Neutrophil (primary cell): ENCODE data around the gene PATZ1.
A peak's percentile ranks its signal among the peaks of the same experiment; 100 is the strongest.
"Not testable (repeated sequence)": the region's sequence is repeated elsewhere in the genome, so short reads cannot be mapped to it uniquely, and the experiment has no call there.

Experiments used
- H3K27ac ChIP-seq: fragments of 200-600 bp; sonication (generic); 2 replicates; pipeline ENCODE4 v1.5.1; 2016; ENCODE audit warnings: mild to moderate bottlenecking, moderate library complexity
- H3K27me3 ChIP-seq: fragments of 200-600 bp; sonication (generic); 2 replicates; pipeline ENCODE4 v1.6.0; 2016; ENCODE audit warnings: mild to moderate bottlenecking
- H3K36me3 ChIP-seq: fragments of 200-600 bp; sonication (generic); 2 replicates; pipeline ENCODE4 v1.5.1; 2017
- H3K4me1 ChIP-seq, 2 experiments: fragments of 200-600 bp in 1 of 2; sonication (generic) in 1 of 2; 1 replicate in 1 of 2; 2 replicates in 1 of 2; pipeline versions ENCODE4 v1.5.1 to v1.6.1; 2013 to 2016; ENCODE audit warnings: low read depth in 1 of 2, low read length in 1 of 2, mild to moderate bottlenecking in 1 of 2, moderate library complexity in 1 of 2; ENCODE audit not compliant: control insufficient read depth in 1 of 2, insufficient read depth in 1 of 2
- H3K4me3 ChIP-seq, 2 experiments: fragments of 200-600 bp in 1 of 2; sonication (generic) in 1 of 2; 1 replicate in 1 of 2; 2 replicates in 1 of 2; pipeline ENCODE4 v1.5.1; 2013 to 2016; ENCODE audit warnings: low read depth in 1 of 2, low read length in 1 of 2, mild to moderate bottlenecking in 1 of 2, moderate library complexity in 1 of 2
- H3K9me3 ChIP-seq: fragments of 200-600 bp; sonication (generic); 2 replicates; pipeline ENCODE4 v1.5.1; 2016
- TF ChIP-seq, protein P1 (sequence below): fragments of 200-600 bp; sonication (generic); IDR thresholded peaks from 2 replicates; pipeline ENCODE4 v1.5.1; 2016; ENCODE audit warnings: antibody characterized with exemption

PATZ1 gene

DNA sequence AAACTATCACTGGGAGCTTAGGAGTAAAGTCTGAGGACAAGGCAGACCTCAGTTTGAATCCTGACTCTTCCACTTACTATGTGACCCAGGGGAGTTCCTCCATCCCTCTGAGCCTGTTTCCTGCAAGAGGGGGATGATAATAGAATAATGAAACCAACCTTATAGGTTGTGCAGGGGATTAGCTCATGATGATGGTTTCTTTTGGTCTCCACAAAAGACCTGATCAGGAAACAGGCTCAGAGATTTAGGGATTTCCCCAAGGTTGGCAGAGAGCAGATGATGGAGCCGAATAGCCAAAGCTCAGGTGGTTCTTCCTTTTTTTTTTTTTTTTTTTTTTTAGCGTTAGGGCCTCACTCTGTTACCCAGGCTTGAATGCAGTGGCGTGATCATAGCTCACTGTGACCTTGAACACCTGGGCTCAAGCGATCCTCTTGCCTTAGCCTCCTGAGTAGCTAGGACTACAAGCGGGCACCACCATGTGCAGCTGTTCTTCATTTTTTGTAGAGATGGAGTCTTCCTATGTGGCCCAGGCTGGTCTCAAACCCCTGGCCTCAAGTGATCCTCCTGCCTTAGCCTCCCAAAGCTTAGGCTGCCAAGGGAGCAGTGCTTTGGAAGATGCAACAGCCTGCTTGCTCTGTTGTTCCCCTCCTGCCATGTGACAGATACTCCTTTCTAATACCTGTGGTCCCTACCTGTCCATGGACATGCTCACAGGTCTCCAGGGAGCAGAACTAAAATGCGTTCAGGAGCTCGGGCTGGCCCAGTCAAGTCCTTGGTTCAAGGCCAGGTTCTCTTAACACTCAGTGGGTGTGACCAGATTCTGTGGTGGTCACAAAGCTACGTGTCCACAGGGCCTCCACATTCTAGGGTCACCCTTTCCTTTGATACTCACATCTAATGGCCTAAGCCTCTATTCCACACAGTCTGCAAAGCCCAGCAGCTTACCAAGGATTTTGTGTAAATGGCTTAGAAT lies 22.3 kb downstream of the PATZ1 start:
- TF ChIP-seq, protein P1, sequence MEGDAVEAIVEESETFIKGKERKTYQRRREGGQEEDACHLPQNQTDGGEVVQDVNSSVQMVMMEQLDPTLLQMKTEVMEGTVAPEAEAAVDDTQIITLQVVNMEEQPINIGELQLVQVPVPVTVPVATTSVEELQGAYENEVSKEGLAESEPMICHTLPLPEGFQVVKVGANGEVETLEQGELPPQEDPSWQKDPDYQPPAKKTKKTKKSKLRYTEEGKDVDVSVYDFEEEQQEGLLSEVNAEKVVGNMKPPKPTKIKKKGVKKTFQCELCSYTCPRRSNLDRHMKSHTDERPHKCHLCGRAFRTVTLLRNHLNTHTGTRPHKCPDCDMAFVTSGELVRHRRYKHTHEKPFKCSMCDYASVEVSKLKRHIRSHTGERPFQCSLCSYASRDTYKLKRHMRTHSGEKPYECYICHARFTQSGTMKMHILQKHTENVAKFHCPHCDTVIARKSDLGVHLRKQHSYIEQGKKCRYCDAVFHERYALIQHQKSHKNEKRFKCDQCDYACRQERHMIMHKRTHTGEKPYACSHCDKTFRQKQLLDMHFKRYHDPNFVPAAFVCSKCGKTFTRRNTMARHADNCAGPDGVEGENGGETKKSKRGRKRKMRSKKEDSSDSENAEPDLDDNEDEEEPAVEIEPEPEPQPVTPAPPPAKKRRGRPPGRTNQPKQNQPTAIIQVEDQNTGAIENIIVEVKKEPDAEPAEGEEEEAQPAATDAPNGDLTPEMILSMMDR: no peak
- peaks cover 45% of the 10 kb centered on the region for H3K36me3 ChIP-seq
- no peak overlapping the region for H3K27ac ChIP-seq
- peaks cover under 1 to 1% of the 10 kb centered on the region in 2 experiments for H3K4me1 ChIP-seq
- H3K4me3 ChIP-seq: no peak overlapping the region
- no peaks in the 10 kb centered on the region for H3K27me3 ChIP-seq
- no peaks in the 10 kb centered on the region for H3K9me3 ChIP-seq

DNA sequence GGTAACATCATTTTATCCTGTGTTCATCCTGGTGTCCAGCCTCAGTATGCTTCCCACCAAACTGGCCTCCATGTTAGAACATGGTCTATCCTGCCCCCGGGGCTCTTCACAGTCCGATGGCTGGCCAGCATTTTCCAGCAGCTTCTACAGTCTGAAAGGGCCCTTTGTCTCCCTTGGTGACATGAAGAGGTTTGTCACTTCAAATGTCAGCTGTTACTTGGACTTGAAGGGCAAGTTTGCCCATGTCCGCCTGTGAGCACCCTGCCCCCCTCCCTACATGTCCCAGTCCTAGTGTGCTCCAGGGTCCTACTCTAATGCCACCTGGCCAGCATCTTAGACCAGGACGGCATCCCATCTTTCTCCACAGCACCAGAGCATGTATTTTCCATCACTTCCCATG lies 24.7 kb downstream of the PATZ1 start:
- TF ChIP-seq, protein P1: no peak
- H3K36me3 ChIP-seq: peaks cover 20% of the 10 kb centered on the region
- H3K27me3 ChIP-seq: no peaks in the 10 kb centered on the region
- H3K4me1 ChIP-seq: no peaks in the 10 kb centered on the region
- no peak overlapping the region for H3K4me3 ChIP-seq
- no peaks in the 10 kb centered on the region for H3K9me3 ChIP-seq
- no peak overlapping the region for H3K27ac ChIP-seq

DNA sequence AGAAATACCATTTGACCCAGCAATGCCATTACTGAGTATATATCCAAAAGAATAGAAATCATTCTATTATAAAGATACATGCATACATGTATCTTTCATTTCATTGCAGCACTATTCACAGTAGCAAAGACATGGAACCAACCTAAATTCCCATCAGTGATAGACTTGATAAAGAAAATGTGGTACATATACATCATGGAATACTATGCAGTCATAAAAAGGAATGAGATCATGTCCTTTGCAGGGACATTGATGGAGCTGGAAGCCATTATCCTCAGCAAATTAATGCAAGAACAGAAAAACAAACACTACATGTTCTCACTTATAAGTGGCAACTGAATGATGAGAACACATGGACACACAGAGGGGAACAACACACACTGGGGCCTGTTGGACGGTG lies 31.9 kb downstream of the PATZ1 start:
- H3K27ac ChIP-seq, H3K4me3 ChIP-seq, H3K36me3 ChIP-seq, H3K4me1 ChIP-seq, H3K27me3 ChIP-seq, H3K9me3 ChIP-seq: not testable (repeated sequence)

DNA sequence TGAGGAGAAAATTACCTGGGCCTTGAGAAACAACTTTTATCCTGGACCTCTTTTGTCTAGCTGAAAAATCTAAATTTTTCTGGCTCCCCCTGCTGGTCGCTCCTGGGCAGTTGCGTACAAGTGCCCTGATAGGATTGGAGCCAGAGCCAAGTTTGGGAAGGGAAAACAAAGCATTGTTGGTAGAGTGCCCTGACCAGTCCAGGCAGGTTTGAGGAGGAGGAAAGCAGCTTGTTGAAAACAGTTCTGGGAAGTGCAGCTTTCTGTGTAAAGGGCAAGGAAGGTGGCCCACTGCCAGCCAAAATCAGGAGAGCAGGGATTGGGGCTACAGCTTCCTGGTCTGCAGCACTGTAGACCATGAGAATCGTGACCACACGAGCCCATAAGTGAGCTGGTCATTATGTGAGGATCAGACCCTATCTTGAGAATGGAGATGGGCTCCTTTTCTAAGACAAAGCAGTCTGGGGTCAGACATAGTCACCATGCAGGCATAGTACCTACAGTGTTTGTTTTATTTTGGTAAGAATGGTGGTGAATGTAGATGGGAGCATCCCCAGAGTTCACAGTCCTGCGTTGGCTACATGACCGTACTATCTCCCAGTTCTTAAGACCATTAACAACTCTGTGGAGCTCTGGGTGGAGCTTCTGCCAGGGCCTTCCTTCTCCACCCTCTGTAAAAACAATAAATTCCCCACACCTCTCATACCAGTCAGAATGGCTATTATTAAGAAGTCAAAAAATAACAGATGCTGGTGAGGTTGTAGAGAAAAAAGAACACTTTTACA lies 32.6 kb downstream of the PATZ1 start:
- TF ChIP-seq, protein P1: peak; percentile 86
- no peak overlapping the region for H3K4me3 ChIP-seq
- no peak overlapping the region for H3K27ac ChIP-seq
- H3K4me1 ChIP-seq: no peaks in the 10 kb centered on the region
- H3K27me3 ChIP-seq: no peaks in the 10 kb centered on the region
- no peaks in the 10 kb centered on the region for H3K9me3 ChIP-seq
- H3K36me3 ChIP-seq: no peaks in the 10 kb centered on the region

DNA sequence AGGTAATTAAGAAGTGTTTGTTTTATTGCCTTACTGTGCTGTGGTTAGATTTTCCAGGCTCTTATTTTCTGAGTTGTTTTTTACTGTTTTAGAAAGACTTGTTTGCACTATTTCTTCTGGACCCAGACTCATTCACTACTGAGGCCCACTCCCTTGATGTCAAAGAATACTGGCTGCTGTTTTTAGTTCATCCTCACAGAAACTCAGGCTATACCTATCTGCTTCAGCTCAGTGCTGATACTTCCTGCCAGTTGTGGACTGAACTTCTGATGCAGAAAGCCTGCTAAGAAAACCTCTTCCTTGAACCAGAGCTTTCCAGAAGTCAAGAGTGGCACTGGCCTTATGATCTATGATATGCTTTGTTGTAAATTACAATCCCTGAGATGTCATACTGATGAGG lies 38.0 kb downstream of the PATZ1 start:
- H3K27me3 ChIP-seq: peaks cover 8% of the 10 kb centered on the region
- TF ChIP-seq, protein P1: no peak
- no peaks in the 10 kb centered on the region for H3K36me3 ChIP-seq
- no peaks in the 10 kb centered on the region for H3K9me3 ChIP-seq
- H3K4me1 ChIP-seq: no peaks in the 10 kb centered on the region
- H3K27ac ChIP-seq: no peak overlapping the region
- no peak overlapping the region for H3K4me3 ChIP-seq

DNA sequence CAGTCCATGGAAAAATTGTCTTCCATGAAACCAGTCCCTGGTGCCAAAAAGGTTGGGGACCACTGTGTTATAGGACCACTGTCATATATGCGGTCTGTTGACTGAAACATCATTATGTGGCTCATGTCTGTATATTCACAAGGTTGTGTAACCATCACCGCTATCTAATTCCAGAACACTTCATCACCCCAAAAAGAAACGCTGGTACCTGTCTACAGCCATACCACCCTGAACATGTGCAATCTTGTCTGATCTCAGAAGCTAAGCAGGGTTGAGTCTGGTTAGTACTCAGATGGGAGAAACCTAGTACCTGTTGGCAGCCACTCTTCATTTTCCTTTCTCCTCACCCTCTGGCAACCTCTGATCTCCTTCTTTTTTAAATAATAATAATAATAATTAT lies 41.0 kb downstream of the PATZ1 start:
- Histone ChIP-seq H3K27ac (no peak overlapping the region), H3K27me3 (peaks cover 18% of the 10 kb centered on the region), H3K4me3 (no peak overlapping the region), H3K36me3 (no peaks in the 10 kb centered on the region), H3K4me1 (no peaks in the 10 kb centered on the region), H3K9me3 (no peaks in the 10 kb centered on the region)
- TF ChIP-seq, protein P1: no peak
